H1 (cell line): ENCODE results near the gene PPARD. TPM values are rescaled to one million over a fixed set of nuclear protein-coding genes. Genes with fewer than 3 reads are reported as not detected.

Experiments
- BRCA1 ChIP-seq: IDR thresholded peaks from 2 replicates; pipeline ENCODE4 v1.6.1; 2012; ENCODE audit warnings: low read depth, low read length, improper control_type of control experiment
- CREB1 ChIP-seq: IDR thresholded peaks from 2 replicates; pipeline ENCODE4 v1.6.1; 2012; ENCODE audit warnings: inconsistent platforms
- EP300 ChIP-seq, 2 experiments: IDR thresholded peaks; 1 replicate in 1 of 2; 2 replicates in 1 of 2; pipeline ENCODE4 v1.6.1; 2011 to 2012; ENCODE audit warnings: low read depth in 2 of 2, low read length in 2 of 2, mild to moderate bottlenecking in 2 of 2, borderline replicate concordance in 1 of 2, inconsistent platforms in 1 of 2, moderate library complexity in 1 of 2
- GTF2F1 ChIP-seq: IDR thresholded peaks from 2 replicates; pipeline ENCODE4 v1.6.1; 2012; ENCODE audit warnings: low read depth, low read length, improper control_type of control experiment, borderline replicate concordance
- HDAC2 ChIP-seq, 2 experiments: fragments of 300-600 bp in 1 of 2; sonication (generic) in 1 of 2; IDR thresholded peaks; 2 replicates each; pipeline ENCODE4 v1.6.1; 2011 to 2012; ENCODE audit warnings: low read depth in 2 of 2, low read length in 2 of 2, mild to moderate bottlenecking in 2 of 2, moderate library complexity in 2 of 2, borderline replicate concordance in 1 of 2, inconsistent platforms in 1 of 2
- MAFK ChIP-seq: IDR thresholded peaks from 2 replicates; pipeline ENCODE4 v1.6.1; 2012; ENCODE audit warnings: low read depth, mild to moderate bottlenecking, improper control_type of control experiment, low read length
- PHF8 ChIP-seq: fragments of 200-600 bp; sonication (generic); conservative IDR thresholded peaks from 2 replicates; pipeline ENCODE4 v1.7.1; 2012; ENCODE audit warnings: low read depth, mild to moderate bottlenecking, inconsistent platforms, low read length, moderate library complexity
- RAD21 ChIP-seq, 2 experiments: IDR thresholded peaks in 1 of 2; conservative IDR thresholded peaks in 1 of 2; 2 replicates each; pipeline ENCODE4 v1.6.1; 2011; ENCODE audit warnings: low read depth in 2 of 2, low read length in 2 of 2, improper control_type of control experiment in 1 of 2, inconsistent platforms in 1 of 2, mild to moderate bottlenecking in 1 of 2, moderate library complexity in 1 of 2
- RBBP5 ChIP-seq: IDR thresholded peaks from 2 replicates; pipeline ENCODE4 v1.7.1; 2012; ENCODE audit warnings: low read depth, mild to moderate bottlenecking, inconsistent platforms, low read length, moderate library complexity, borderline replicate concordance
- RXRA ChIP-seq: IDR thresholded peaks from 2 replicates; pipeline ENCODE4 v1.6.1; 2011; ENCODE audit warnings: low read depth, mild to moderate bottlenecking, low read length, moderate library complexity; ENCODE audit not compliant: insufficient read depth
- SP1 ChIP-seq: IDR thresholded peaks from 2 replicates; pipeline ENCODE4 v1.6.1; 2011; ENCODE audit warnings: low read depth, low read length
- SUZ12 ChIP-seq: fragments of 200-600 bp; sonication (generic); IDR thresholded peaks from 2 replicates; pipeline ENCODE4 v1.6.1; 2012; ENCODE audit warnings: mild to moderate bottlenecking, inconsistent platforms, low read length, moderate library complexity, mixed read lengths
- TAF7 ChIP-seq: optimal IDR thresholded peaks from 2 replicates; pipeline ENCODE3; 2011; ENCODE audit warnings: low read depth, mild to moderate bottlenecking, inconsistent platforms, low read length, moderate library complexity, borderline replicate concordance
- TCF12 ChIP-seq: IDR thresholded peaks from 2 replicates; pipeline ENCODE4 v1.6.1; 2011; ENCODE audit warnings: low read depth, mild to moderate bottlenecking, low read length
- TEAD4 ChIP-seq: IDR thresholded peaks from 2 replicates; pipeline ENCODE4 v1.6.1; 2012; ENCODE audit warnings: low read depth, low read length, inconsistent platforms, mixed read lengths
- YY1 ChIP-seq: IDR thresholded peaks from 2 replicates; pipeline ENCODE4 v1.6.1; 2011; ENCODE audit warnings: low read depth, mild to moderate bottlenecking, low read length
- polyA plus RNA-seq, 7 experiments: library from polyadenylated mRNA; depleted of rRNA in 3 of 7; stranded (reverse) in 5 of 7; unstranded in 2 of 7; fragments of >200 nt in 5 of 7; fragments of 200-250 nt in 2 of 7; gene quantifications; 1 replicate in 5 of 7; 2 replicates in 1 of 7; 4 replicates in 1 of 7; pipeline versions ENCODE4 v1.2.1 to v1.2.3, GENCODE V29; 2011 to 2013; ENCODE audit warnings: missing spikeins in 2 of 7, mixed read lengths in 2 of 7
- total RNA-seq: library from RNA; stranded (reverse); fragmentation: NEBNext Ultra II Directional; extraction: Animal tissue kit (Norgen Biotek cat#: 25700); gene quantifications from 2 replicates; pipeline ENCODE4 v1.2.1, GENCODE V29; 2021
- TF ChIP-seq, protein P1 (sequence below): IDR thresholded peaks from 2 replicates; pipeline ENCODE4 v1.6.1; 2011; ENCODE audit warnings: low read depth, mild to moderate bottlenecking, low read length; ENCODE audit not compliant: insufficient read depth
- TF ChIP-seq, protein P2 (sequence below): IDR thresholded peaks from 2 replicates; pipeline ENCODE4 v1.6.1; 2011; ENCODE audit warnings: low read length, improper control_type of control experiment

PPARD gene
- total and polyA plus RNA-seq, 2 of the 8 experiments (the other 6 are each of a cell fraction or from before 2014, with no cell fraction given), result 14.6 to 14.9 TPM

DNA sequence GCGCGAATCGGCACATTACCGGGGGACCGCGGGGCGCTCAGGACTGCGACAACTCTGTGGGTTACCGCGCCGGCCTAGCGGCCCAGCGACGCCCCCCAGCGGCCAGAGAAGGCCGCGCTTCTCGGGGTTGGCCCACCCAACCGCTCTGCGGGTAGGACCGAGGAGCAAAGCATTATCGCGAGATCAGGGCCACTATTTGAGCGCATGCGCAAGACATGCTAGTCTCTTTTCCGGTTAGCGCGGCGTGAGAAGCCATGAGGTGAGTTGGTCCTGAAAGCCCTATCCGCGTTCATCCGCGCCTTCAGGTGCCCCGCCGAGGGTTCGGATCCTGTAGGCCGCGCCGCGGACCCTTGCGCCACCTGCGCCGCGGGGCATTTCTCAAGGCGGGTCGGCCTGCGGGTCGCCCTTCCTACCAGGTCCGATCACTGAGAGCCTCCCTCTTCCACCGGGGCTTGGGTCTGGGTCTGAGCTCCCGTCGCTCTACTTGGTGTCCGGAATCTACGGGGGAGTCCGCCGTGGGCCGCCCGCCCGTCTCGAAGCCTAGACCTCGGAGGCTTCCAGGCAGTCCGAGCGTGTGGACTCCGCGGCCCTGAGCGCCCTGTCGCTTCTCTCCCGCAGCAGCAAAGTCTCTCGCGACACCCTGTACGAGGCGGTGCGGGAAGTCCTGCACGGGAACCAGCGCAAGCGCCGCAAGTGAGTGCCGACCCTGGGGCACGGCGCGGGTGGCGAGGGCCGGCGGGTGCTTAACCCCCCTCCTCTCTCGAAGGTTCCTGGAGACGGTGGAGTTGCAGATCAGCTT, 126.0 kb downstream of the PPARD start, which contains the start of gene RPL10A (continued):
- TF ChIP-seq EP300 (IDR thresholded peaks at IDR 0.05; ENCODE audit: borderline replicate concordance in 1 of 2, low read depth in 2 of 2, low read length in 2 of 2), result no peak
- no peak for TF ChIP-seq TCF12
- TF ChIP-seq, protein P1, sequence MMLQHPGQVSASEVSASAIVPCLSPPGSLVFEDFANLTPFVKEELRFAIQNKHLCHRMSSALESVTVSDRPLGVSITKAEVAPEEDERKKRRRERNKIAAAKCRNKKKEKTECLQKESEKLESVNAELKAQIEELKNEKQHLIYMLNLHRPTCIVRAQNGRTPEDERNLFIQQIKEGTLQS, result no peak
- TF ChIP-seq, protein P2, sequence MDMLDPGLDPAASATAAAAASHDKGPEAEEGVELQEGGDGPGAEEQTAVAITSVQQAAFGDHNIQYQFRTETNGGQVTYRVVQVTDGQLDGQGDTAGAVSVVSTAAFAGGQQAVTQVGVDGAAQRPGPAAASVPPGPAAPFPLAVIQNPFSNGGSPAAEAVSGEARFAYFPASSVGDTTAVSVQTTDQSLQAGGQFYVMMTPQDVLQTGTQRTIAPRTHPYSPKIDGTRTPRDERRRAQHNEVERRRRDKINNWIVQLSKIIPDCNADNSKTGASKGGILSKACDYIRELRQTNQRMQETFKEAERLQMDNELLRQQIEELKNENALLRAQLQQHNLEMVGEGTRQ, result no peak
- TF ChIP-seq BRCA1, result peak; percentile 98
- peak; percentile 92 for TF ChIP-seq GTF2F1
- TF ChIP-seq MAFK, result no peak
- TF ChIP-seq TEAD4, result 0 out of 2 replicates have a peak, but pooled peaks have one; percentile 1
- 0 out of 2 replicates have a peak, but pooled peaks have one; percentile 8 for TF ChIP-seq RBBP5
- TF ChIP-seq RXRA, result no peak
- no peak for TF ChIP-seq CREB1
- peak; percentile 99 for TF ChIP-seq PHF8
- TF ChIP-seq SUZ12, result no peak
- TF ChIP-seq TAF7, result peak; percentile 99
- 0 out of 2 replicates have a peak, but pooled peaks have one; percentile 41 for TF ChIP-seq YY1
- TF ChIP-seq SP1, result peak; percentile 22; the same call in 1 of the 2 replicates
- TF ChIP-seq HDAC2 (IDR thresholded peaks at IDR 0.05; ENCODE audit: borderline replicate concordance in 1 of 2, low read depth in 2 of 2, low read length in 2 of 2), result 0 out of 4 replicates have a peak, but pooled peaks of 1 of the 2 experiments have one; percentile 47
- TF ChIP-seq RAD21 (IDR thresholded peaks at IDR 0.05 in 1 of 2, conservative IDR thresholded peaks at IDR 0.05 in 1 of 2; ENCODE audit: low read depth in 2 of 2, low read length in 2 of 2), result peak; percentile 78 to 85
